ENCODE data around the gene WDR37. TPM values are rescaled to one million over a fixed set of nuclear protein-coding genes. Genes with fewer than 3 reads are reported as not detected.

The WDR37 gene
- total and polyA plus RNA-seq, 9 of the 15 experiments (the other 6 are each of a cell fraction or from before 2014, with no cell fraction given), result 2.3 to 11.6 (median 6.7) TPM

DNA sequence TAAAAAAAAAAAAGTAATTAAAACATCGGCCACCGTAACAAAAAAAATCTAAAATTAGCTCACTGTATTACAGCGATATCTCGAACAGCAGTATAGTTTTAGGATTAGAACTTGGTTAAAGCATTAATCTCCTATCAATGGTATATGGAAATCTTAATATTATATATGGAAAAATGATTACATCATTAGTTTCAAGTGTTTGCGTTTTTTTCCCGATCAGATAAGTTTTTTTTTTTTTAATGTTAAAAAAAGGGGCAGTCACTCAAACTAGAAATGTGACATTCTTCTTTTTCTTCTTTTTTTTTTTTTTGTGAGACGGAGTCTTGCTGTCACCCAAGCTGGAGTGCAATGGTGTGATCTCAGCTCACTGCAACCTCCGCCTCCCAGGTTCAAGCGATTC lies 14.7 kb upstream of the WDR37 start:
- peaks cover 80% of the 10 kb centered on the region for H3K36me3 ChIP-seq (ENCODE audit: control insufficient read depth, insufficient read depth, low read length)
- CTCF ChIA-PET (ENCODE audit: low intra/inter-chr PET ratio), result no interaction called here
- peaks cover 34% of the 10 kb centered on the region for H3K79me2 ChIP-seq (ENCODE audit: control insufficient read depth, insufficient read depth, low read length)
- H3K27ac ChIP-seq (ENCODE audit: extremely low read depth, low read depth, low read length), result no peak overlapping the region
- peaks cover 9 to 20% of the 10 kb centered on the region in 2 experiments for H3K4me1 ChIP-seq (replicated peaks in 1 of 2; ENCODE audit: control insufficient read depth in 2 of 2, insufficient read depth in 2 of 2, low read length in 2 of 2)
- BruUV-seq (replicated peaks), result no TSS peak
- H4K20me1 ChIP-seq (replicated peaks; ENCODE audit: control insufficient read depth, insufficient read depth, low read length), result peaks cover 31% of the 10 kb centered on the region
- no peak for ATAC-seq
- H3K9ac ChIP-seq (ENCODE audit: insufficient read depth in 1 of 2, low read depth in 2 of 2, low read length in 2 of 2), result no peak overlapping the region
- no peaks in the 10 kb centered on the region for H3K27me3 ChIP-seq (ENCODE audit: control insufficient read depth in 2 of 2, insufficient read depth in 2 of 2, low read length in 2 of 2)
- no peak overlapping the region for H3K4me3 ChIP-seq
- 93% methylated on average over 8 of the region's 9 CpGs for WGBS (ENCODE audit: insufficient coverage, low coverage, missing lambda C conversion rate)
- POLR2A ChIA-PET, result no interaction called here
- TF ChIP-seq JUN (IDR thresholded peaks at IDR 0.05; ENCODE audit: borderline replicate concordance, low read depth, low read length) (no peak), JUN (CRISPR knock-in tag; IDR thresholded peaks at IDR 0.05; ENCODE audit: borderline replicate concordance) (no peak), HOXB6 (CRISPR knock-in tag; IDR thresholded peaks at IDR 0.05; ENCODE audit: borderline replicate concordance) (no peak), SMAD3 (CRISPR knock-in tag; conservative IDR thresholded peaks at IDR 0.05) (no peak)
- TF ChIP-seq, protein P1, sequence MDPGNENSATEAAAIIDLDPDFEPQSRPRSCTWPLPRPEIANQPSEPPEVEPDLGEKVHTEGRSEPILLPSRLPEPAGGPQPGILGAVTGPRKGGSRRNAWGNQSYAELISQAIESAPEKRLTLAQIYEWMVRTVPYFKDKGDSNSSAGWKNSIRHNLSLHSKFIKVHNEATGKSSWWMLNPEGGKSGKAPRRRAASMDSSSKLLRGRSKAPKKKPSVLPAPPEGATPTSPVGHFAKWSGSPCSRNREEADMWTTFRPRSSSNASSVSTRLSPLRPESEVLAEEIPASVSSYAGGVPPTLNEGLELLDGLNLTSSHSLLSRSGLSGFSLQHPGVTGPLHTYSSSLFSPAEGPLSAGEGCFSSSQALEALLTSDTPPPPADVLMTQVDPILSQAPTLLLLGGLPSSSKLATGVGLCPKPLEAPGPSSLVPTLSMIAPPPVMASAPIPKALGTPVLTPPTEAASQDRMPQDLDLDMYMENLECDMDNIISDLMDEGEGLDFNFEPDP (CRISPR knock-in tag; IDR thresholded peaks at IDR 0.05), result no peak
- FAIRE-seq, result no peak
- intact Hi-C loops (cut with micrococcal nuclease) (no loop called here), in situ Hi-C loops (cut with MboI) (no loop called here)
- no peak for DNase-seq (ENCODE audit: extremely low read depth in 1 of 4, low spot score in 3 of 4)
- no peak overlapping the region for H2AFZ ChIP-seq (ENCODE audit: low read depth, low read length)
- no peak overlapping the region for H3K4me2 ChIP-seq (ENCODE audit: insufficient read depth, low read length)
- H3K9me3 ChIP-seq (replicated peaks; ENCODE audit: control insufficient read depth, insufficient read depth, low read depth, low read length), result no peaks in the 10 kb centered on the region
- H3K9me1 ChIP-seq (ENCODE audit: control insufficient read depth, insufficient read depth, low read length), result peaks cover 13% of the 10 kb centered on the region

Data from K562 (cell line).